Endometrial microvascular endothelial cells (primary cell): ENCODE results near the gene GATAD1. TPM values are rescaled to one million over a fixed set of nuclear protein-coding genes. Genes with fewer than 3 reads are reported as not detected.
"Not testable (repeated sequence)": the region's sequence is repeated elsewhere in the genome, so short reads cannot be mapped to it uniquely, and the experiment has no call there.

Experiments
- in situ Hi-C: cut with HindIII; loops from 2 replicates; pipeline ENCODE4 v1.10.0; 2017; ENCODE audit warnings: low sequenced_read_pairs, low pct_unique_long_range_greater_than_20kb; ENCODE audit errors: inconsistent ontology term
- total RNA-seq: library from RNA; depleted of rRNA; stranded (reverse); fragments of >200 nt; gene quantifications from one replicate; pipeline ENCODE4 v1.2.3, GENCODE V29; 2015; ENCODE audit errors: inconsistent ontology term

GATAD1 gene
- total RNA-seq, 1 donor from 2014 or later, result 15.4 TPM

GRCh38 chr7:92433019-92433418 lies 14.3 kb upstream of the GATAD1 start:
- in situ Hi-C loops, result no loop called here

- in situ Hi-C loops, result no loop called here
These were observed 11.7 kb upstream of the GATAD1 start for GRCh38 chr7:92435542-92435941.

DNA sequence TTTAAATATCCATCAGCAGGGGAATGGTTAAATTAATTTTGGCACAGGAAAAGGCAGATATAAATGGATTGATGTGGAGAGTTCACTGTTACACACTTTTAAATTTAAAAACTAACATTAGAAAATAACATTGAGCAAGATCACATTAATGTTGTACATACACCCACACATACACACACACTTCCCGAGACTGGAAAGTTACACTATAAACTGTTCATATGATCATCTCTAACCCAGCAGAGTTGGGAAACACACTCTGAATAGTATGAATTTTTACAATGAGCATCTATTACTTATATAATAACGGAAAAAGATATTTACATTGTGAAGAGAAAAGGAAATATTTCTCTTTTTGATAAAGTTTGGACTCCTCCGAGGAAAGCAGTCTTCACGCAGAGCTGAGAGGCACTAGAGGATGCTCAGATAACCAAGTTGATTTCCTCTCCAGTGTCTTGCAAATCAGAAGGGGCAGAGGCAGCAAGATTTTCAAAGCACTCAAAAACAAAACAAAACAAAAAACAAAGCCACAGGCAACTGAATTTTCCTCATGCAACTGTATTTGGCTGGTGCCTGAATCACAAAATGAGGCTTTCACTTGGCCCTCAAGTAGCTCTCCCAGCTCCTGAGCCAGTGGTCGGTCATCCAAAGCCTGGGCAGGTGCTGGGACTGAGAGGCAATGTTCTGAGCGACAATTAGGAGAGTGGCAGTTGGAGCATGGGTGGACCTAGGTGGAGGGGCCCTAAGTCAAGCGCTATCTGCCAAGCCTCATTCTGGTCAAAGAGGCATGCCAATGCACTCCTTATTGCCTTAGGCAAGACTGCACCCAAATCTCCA lies 10.5 kb upstream of the GATAD1 start:
- in situ Hi-C loops, result no loop called here

- in situ Hi-C loops, result no loop called here
These were observed 9.3 kb upstream of the GATAD1 start for GRCh38 chr7:92437956-92438491.

DNA sequence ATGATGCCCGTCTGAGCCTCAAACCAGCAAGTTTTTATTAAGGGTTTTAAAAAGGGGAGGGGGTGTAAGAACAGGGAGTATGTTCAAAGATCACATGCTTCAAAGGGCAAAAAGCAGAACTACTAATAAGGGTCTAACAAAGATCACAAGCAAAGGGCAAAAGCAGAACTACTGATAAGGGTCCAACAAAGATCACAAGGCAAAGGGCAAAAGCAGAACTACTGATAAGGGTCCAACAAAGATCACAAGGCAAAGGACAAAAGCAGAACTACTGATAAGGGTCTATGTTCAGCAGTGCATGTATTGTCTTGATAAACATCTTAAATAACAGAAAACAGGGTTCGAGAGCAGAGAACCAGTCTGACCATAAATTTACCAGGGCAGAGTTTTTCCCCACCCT lies 4.6 kb upstream of the GATAD1 start:
- in situ Hi-C loops, result not testable (repeated sequence)

DNA sequence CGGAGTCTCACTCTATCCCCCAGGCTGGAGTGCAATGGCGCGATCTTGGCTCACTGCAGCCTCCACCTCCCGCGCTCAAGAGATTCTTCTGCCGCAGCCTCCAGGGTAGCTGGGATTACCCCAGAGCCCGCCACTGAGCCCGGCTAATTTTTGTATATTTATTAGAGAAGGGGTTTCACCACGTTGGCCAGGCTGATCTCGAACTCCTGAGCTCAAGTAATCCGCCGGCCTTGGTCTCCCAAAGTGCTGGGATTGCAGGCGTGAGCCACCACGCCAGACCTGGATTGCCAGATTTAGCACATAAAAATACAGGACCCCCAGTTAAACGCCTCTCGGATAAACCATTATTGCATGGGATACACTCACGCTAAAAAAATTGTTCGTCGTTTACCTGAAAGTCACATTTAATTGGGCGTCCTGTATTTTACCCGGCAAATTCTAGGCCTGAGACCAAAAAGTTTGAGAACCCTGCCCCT lies 375 bp upstream of the GATAD1 start:
- in situ Hi-C loops, result no loop called here

DNA sequence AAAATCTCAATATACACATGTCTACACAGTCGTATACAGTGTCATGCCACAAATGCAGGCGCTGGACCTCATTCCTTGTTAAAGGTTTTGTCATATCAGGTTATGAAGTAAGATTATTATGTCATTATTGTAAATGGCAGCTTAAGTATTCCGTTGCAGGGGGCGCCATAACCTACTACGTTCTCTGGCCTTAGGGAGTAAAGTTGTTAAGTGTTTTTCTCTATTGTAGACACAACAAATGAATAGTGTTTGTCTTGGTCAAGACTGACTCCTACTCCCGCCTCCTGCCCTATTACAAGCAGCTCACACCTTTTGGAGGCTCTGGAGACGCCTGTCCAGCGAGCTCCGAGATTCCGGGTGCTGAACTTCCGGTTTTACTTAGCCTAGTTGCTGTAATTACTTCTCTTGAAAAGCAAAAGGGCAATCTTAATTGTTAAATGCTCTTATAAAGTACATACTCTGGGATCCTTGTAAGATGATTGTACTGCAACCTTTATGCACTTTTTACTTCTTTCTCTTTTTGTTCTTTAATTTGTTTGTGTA lies 994 bp downstream of the GATAD1 start:
- in situ Hi-C loops, result no loop called here

DNA sequence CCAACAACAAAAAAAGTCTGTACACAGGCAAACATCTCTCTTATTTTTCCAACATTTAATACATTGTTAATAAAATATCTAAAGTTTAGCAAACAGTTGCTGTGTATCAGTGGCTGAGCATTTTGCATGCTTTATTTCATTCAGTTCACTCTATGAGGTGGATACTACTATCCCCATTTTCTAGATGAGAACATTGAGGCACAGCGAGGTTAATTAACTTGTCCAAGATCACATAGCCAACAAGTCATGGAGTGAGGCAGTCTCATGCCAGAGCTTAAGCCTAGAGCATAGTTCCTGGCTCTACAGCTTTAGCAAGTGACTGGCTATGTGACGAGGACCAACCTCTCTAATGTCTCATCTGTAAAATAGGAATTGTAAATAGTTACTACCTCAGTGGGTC lies 4.4 kb downstream of the GATAD1 start:
- in situ Hi-C loops, result no loop called here

DNA sequence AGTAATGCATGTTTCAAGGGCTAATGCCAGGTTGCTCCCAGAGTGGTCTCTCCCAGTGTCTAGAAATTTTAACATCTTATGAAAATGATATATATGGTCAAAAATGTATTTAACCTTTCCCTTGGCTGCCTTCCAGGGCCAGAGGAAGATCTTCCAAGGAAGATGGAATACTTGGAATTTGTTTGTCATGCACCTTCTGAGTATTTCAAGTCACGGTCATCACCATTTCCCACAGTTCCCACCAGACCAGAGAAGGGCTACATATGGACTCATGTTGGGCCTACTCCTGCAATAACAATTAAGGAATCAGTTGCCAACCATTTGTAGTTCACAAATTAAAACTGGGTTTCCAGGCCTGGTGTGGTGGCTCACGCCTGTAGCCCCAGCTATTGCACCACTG lies 9.0 kb downstream of the GATAD1 start:
- in situ Hi-C loops, result no loop called here

- in situ Hi-C loops, result no loop called here
These were observed 12.8 kb downstream of the GATAD1 start for GRCh38 chr7:92460109-92460508.

- in situ Hi-C loops, result no loop called here
These were observed 13.2 kb downstream of the GATAD1 start for GRCh38 chr7:92460510-92460909.

GRCh38 chr7:92461027-92462003 lies 14.0 kb downstream of the GATAD1 start:
- in situ Hi-C loops, result no loop called here

GRCh38 chr7:92462560-92462959 lies 15.3 kb downstream of the GATAD1 start:
- in situ Hi-C loops, result no loop called here

DNA sequence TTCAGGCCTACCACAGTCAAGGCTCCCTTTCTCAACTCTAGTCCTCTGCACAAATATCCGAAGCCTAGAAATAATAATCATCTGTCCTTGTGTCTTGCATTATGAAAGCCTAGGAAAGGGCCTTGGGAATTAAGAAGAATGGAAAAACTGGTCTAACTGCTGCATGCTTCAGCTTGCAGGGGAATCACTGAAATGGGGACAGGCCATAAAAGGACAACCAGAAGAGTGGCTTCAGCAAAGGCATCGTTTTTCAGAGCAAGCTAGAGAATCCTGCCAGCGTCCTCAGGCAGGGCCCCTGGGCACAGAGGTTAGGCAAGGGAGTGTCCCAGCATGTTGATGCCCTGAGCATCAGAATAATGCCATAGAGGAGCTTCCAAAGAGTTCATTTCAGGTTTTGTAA lies 17.2 kb downstream of the GATAD1 start:
- in situ Hi-C loops, result no loop called here

- in situ Hi-C loops, result no loop called here
These were observed 19.4 kb downstream of the GATAD1 start for GRCh38 chr7:92466682-92467081.

- in situ Hi-C loops, result not testable (repeated sequence)
These were observed 21.3 kb downstream of the GATAD1 start for GRCh38 chr7:92468589-92468988.

DNA sequence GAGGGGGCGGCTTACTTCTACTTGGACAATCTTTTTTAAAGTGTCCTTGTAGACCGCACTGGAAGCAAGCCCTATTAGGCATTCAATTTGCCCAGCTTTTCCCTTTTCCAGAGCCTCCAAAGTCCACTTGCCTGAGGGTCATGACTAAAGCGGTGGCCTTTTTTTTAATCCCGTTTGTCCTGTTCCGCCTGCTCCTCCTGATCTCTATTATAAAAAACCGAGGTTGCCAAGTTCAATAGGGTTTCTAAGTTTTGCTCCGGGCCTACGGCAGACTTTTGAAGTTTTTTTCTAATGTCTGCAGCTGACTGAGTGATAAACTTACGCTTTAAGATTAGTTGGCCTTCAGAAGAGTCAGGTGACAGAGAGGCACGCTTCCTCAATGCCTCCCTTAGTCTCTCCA lies 26.7 kb downstream of the GATAD1 start:
- in situ Hi-C loops, result not testable (repeated sequence)

GRCh38 chr7:92475261-92475770 lies 28.0 kb downstream of the GATAD1 start:
- in situ Hi-C loops, result not testable (repeated sequence)
